Hypothalamus (tissue), 51 donors: Measurements from ENCODE around the gene ANTXR1.

Experiments used
- DNase-seq, 51 donors: peaks; one replicate each; lab custom pipeline; 2025; lab: John Stamatoyannopoulos, UW

The ANTXR1 gene

DNA sequence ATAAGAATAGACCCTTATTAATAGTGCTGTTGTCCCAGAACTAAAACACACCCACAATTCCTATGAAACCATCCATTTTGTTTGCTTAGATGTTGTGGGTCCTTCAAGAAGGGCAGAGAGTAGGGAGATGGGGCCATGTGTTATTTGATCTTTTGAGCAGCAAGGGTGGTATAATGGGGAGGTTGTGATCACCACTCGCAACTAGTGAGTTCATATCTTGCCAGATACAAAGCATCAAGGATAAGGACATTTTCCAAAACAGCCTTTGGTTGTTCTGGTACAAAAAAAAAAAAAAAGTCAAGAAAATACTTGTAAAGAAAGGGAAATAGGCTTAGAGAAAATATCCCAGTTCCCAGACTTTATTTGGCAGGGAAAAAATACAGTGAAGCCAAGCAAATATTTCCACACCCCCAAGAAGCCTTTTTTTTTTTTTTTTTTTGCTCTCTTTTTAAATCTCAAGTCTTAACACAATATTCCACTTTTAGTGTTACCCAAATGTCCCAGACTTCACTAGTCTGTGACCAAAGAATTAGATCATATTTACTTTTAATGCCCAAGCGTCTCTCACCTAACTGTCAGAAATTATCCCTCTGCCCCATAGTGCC is 54.1 kb downstream of the ANTXR1 start:
- no peak for DNase-seq

- DNase-seq, result no peak
These were observed 54.9 kb downstream of the ANTXR1 start for GRCh38 chr2:69067866-69068265.

DNA sequence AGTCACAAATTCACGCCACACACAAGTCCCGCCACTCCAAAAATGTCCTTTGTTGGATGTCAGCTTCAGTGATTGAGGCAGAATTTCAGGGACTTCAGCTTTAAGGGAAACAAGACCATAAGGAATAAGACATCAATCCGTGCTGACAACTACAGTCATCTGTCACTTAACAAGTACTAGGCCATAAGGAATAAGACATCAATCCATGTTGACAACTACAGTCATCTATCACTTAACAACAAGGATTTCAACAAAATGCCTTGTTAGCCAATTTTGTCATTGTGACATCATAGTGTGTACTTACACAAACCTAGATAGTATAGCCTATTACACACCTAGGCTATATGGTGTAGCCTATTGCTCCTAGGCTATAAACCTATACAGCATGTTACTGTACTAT is 58.0 kb downstream of the ANTXR1 start:
- no peak for DNase-seq

- DNase-seq, result no peak
These were observed 61.1 kb downstream of the ANTXR1 start for GRCh38 chr2:69073928-69074570.

DNA sequence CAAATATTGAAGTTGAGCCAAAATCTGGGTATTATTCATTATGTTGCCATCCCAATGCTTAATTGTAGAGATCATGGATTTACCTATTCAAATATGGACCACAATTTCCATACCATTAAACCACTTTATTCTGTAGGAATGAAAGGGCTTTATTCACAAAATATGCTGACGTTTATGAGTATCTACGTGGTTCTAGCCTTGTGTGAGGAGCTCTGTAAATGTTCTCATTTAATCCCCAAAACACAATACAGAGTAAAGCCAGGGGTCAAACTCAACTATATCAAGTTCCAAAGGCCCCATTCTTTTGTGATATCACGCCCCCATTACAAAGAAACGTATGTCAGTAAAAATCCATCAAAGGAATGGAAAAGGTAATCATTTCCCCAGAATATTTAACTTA is 61.9 kb downstream of the ANTXR1 start:
- DNase-seq, result no peak

- no peak for DNase-seq
These were observed 62.5 kb downstream of the ANTXR1 start for GRCh38 chr2:69075486-69075885.

DNA sequence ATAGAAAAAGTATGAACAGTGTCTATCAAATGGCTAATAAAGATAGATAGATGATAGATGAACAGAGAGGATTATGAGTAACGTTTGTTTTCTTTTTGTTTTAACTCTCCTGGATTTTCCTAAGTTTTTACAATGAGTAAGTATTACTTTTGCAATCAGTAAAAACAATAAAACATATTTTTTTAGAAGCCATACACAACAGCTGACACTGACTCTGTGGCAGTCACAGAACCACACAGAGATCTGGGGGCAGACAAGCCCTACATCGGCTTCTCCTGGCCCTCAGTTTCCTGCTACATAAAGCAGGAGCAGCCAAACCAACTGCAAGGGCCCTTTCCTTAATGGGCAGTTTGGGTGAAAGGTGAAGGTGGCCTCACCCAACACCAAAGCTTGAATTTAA is 63.6 kb downstream of the ANTXR1 start:
- DNase-seq, result no peak

GRCh38 chr2:69077252-69077950 is 64.4 kb downstream of the ANTXR1 start:
- no peak for DNase-seq

DNA sequence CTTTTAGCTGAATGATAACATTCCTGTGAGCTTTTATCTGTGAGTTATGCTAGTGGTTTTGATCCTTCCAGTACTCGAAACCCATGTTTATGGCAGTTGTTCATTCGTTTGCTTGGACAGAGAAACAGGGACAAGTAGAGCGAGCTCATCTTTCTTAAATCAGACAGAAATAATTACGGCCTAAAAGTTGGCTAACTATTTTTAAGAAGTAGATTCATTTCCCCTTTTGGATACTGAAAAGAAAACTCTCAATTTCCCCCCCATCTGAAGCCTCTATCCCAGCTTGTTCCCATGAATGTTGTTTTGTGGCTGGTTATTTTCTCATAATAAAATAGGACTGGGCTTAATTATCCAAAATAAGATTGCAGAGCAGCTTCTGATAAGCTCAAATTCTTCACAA is 67.1 kb downstream of the ANTXR1 start:
- DNase-seq, result no peak

DNA sequence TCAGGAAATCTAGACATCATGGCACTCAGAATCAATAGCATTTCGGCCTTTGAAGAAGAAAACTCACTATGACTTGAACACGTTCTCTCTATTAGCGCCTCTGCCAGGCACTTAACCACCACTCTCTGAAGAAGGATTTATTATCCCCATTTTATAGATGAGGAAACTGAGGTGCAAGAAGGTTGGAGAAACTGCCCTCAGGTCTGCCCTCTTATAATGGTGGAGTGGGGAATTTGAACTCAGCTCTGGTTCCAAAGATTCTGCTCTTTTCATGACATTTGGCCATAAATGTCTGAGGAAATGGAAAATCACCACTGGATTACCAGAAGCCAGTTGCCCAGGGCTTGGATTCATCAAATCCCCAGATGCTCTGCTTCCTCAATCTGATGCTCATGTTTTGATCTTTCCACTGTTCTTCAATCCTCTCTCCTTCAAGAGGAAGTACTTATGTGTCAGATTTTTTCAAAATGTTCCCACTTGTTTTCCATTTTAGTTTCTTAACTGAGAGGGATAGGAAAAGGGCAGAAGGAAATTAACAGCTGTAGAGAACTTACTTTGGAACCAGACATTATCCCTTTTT is 68.1 kb downstream of the ANTXR1 start:
- no peak for DNase-seq

- DNase-seq, result no peak
These were observed 68.8 kb downstream of the ANTXR1 start for GRCh38 chr2:69081757-69082156.

- DNase-seq, result peak in 8 of 51 donors; percentile 7 to 31 (median 12)
These were observed 69.5 kb downstream of the ANTXR1 start for GRCh38 chr2:69082430-69082997.

- no peak for DNase-seq
These were observed 70.3 kb downstream of the ANTXR1 start for GRCh38 chr2:69083235-69083748.

DNA sequence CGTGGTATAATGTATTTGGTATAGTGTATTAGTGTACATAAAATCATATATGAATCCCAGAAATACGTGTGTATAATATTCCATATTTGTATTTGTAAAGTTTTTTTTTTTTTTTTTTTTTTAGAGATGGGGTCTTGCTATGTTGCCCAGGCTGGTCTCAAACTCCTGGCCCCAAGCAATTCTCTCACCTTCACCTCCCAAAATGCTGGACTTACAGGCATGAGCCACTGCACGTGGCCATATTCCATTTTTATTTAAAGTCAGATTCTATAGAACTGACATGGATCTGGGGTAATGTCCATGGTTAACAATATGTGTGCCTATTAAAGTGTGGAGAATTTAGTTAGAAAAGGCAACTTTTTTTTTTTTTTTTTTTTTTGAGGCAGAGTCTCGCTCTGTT is 71.5 kb downstream of the ANTXR1 start:
- DNase-seq, result no peak

- no peak for DNase-seq
These were observed 73.5 kb downstream of the ANTXR1 start for GRCh38 chr2:69086466-69086865.

GRCh38 chr2:69087211-69087911 is 74.4 kb downstream of the ANTXR1 start:
- no peak for DNase-seq

DNA sequence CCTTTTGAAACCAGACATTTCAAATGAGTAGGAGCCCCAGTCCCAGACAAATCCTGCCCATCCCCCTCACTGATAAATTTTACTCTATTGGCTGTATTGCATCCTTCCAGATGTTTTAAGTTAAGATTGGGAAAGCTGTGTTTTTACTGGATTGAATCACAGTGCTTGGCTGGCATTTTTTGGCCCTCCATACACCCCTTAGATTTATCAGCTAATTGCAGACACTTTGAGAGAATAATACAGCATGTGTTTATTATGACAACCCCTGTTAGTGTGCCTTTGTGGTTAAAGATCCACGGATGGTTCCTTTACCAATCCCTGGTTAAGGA is 74.9 kb downstream of the ANTXR1 start:
- no peak for DNase-seq

GRCh38 chr2:69088466-69088865 is 75.5 kb downstream of the ANTXR1 start:
- DNase-seq, result no peak

- DNase-seq, result no peak
These were observed 76.3 kb downstream of the ANTXR1 start for GRCh38 chr2:69089266-69089665.

GRCh38 chr2:69089998-69090397 is 77.0 kb downstream of the ANTXR1 start:
- DNase-seq, result no peak

DNA sequence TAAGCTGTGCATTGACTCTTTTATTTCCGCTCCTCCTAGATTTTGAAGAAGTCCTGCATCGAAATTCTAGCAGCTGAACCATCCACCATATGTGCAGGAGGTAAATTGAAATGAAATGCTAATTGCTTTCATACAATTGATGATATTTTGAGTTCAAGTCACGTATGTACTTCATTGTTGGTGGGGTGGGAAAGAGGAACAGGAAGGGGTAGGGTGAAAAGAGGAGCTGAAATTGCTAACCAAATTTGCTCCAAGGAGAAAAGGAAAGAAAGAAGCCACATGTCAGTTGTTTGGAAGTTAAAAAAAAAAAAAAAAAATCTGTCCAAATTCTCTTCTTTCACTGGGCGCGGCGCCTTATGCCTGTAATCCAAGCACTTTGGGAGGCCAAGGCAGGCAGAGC is 77.8 kb downstream of the ANTXR1 start:
- DNase-seq, result no peak
